SJCRH30 (cell line): ENCODE data around the gene PUS7. TPM values are rescaled to one million over a fixed set of nuclear protein-coding genes. Genes with fewer than 3 reads are reported as not detected.
"Not testable (repeated sequence)": the region's sequence is repeated elsewhere in the genome, so short reads cannot be mapped to it uniquely, and the experiment has no call there.

Source experiments
- DNase-seq, 2 experiments: peaks; one replicate each; pipeline ENCODE4 v3.0.0-alpha.2; 2015 to 2020
- H3K27ac ChIP-seq: fragments of 250-450 bp; sonication (Bioruptor Pico); 2 replicates; pipeline ENCODE4 v1.5.1; 2020; ENCODE audit warnings: mild to moderate bottlenecking, moderate library complexity
- H3K27me3 ChIP-seq: fragments of 250-450 bp; sonication (Bioruptor Pico); 2 replicates; pipeline ENCODE4 v1.5.1; 2020; ENCODE audit warnings: mild to moderate bottlenecking, moderate library complexity
- H3K36me3 ChIP-seq: fragments of 250-450 bp; sonication (Bioruptor Pico); 2 replicates; pipeline ENCODE4 v1.5.1; 2020; ENCODE audit warnings: mild to moderate bottlenecking, moderate library complexity
- H3K4me1 ChIP-seq: fragments of 250-450 bp; sonication (Bioruptor Pico); 2 replicates; pipeline ENCODE4 v1.5.1; 2020; ENCODE audit warnings: mild to moderate bottlenecking, moderate library complexity
- H3K4me3 ChIP-seq: fragments of 250-450 bp; sonication (Bioruptor Pico); 2 replicates; pipeline ENCODE4 v1.5.1; 2020; ENCODE audit warnings: mild to moderate bottlenecking, moderate library complexity
- H3K9me3 ChIP-seq: fragments of 250-450 bp; sonication (Bioruptor Pico); replicated peaks from 2 replicates; pipeline ENCODE4 v1.5.1; 2020; ENCODE audit warnings: mild to moderate bottlenecking, moderate library complexity
- total RNA-seq: library from RNA; depleted of rRNA; stranded (reverse); fragments of >200 nt; shearing (Covaris generic); gene quantifications from 2 replicates; pipeline ENCODE4 v1.2.3, GENCODE V29; 2014

The PUS7 gene
- total RNA-seq, 1 experiment from 2014 or later, result 52.3 TPM

GRCh38 chr7:105521027-105521716 lies 899 bp downstream of the PUS7 start:
- H3K27me3 ChIP-seq, result no peaks in the 10 kb centered on the region
- DNase-seq, result peak; percentile 79 to 82
- no peaks in the 10 kb centered on the region for H3K9me3 ChIP-seq

GRCh38 chr7:105520620-105521019 lies 1.5 kb downstream of the PUS7 start:
- Histone ChIP-seq H3K36me3 (peaks cover 18% of the 10 kb centered on the region), H3K4me3 (peak overlapping the region; percentile 88)
- H3K9me3 ChIP-seq, H3K4me1 ChIP-seq, H3K27ac ChIP-seq, H3K27me3 ChIP-seq: not testable (repeated sequence)
- peak in 1 of 2 experiments; percentile 8 for DNase-seq

More at GRCh38 chr7:105521027-105521716, 899 bp downstream of the PUS7 start:
- no peaks in the 10 kb centered on the region for H3K4me1 ChIP-seq
- peaks cover 18% of the 10 kb centered on the region for H3K36me3 ChIP-seq
- peak overlapping the region; percentile 79 for H3K27ac ChIP-seq
- H3K4me3 ChIP-seq, result peak overlapping the region; percentile 88

GRCh38 chr7:105519353-105519752 lies 2.7 kb downstream of the PUS7 start:
- no peaks in the 10 kb centered on the region for H3K4me1 ChIP-seq
- no peaks in the 10 kb centered on the region for H3K9me3 ChIP-seq
- no peaks in the 10 kb centered on the region for H3K27me3 ChIP-seq
- no peak for DNase-seq
- peaks cover 18% of the 10 kb centered on the region for H3K36me3 ChIP-seq
- no peak overlapping the region for H3K4me3 ChIP-seq
- H3K27ac ChIP-seq, result no peak overlapping the region

DNA sequence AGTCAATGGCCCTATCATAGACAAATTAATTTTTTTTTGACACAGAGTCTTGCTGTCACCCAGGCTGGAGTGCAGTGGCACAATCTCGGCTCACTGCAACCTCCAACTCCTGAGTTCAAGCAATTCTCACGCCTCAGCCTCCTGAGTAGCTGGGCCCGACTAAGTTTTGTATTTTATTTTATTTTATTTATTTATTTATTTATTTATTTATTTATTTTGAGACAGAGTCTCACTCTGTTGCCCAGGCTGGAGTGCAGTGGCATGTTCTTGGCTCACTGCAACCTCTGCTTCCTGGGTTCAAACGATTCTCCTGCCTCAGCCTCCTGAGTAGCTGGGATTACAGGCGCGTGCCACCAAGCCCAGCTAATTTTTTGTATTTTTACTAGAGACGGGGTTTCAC lies 6.5 kb downstream of the PUS7 start:
- H3K4me1 ChIP-seq, H3K27me3 ChIP-seq, H3K27ac ChIP-seq, H3K9me3 ChIP-seq, DNase-seq, H3K4me3 ChIP-seq: not testable (repeated sequence)
- H3K36me3 ChIP-seq, result peaks cover 28% of the 10 kb centered on the region

DNA sequence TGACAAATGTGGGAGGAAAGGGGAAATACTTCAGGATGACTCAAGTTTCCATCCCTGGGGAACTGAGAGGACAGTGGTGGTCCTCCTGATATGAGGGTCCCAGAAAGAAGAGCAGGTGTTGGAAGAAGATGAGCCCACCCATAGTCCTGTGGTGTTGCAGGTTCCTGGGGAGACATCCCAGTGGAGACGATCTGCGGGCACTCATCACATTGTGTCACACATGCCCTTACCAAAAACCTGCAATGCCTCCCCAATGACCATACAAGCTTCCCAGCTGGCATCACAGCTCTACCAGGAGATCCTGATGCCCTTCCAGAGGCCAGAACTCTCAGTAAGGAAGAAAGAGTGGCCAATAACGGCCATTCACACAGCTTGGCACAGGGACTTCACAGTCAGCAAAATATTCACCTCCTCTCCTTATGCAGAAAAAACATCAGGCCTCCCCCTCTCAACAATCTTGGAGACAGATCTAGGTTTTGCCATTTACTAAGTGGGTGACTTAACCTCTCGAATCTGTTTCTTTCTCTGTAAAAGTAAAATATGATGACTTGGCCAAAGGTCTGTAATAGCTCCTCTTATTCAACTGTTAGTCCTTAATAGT lies 9.0 kb downstream of the PUS7 start:
- no peak for DNase-seq
- no peaks in the 10 kb centered on the region for H3K27me3 ChIP-seq
- H3K9me3 ChIP-seq, result no peaks in the 10 kb centered on the region

DNA sequence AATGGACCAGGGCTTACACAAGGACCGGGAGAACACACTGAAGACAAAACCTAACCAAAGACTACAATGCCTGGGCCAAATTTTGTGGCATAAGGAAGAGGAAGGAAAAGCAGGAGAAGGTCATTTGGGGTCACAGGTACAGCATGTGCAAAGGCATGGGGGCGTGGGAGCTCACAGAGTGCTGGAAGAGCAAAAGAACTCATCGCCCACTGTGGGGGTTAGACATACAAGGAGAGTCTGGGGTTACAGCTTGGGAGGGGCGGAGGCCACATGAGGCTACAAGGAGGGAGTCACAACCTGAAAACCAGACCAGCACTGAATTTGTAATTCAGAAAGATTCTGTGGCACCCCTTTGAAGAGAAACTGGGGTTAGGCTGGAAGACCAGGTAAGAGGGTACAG lies 9.7 kb downstream of the PUS7 start:
- DNase-seq, result no peak
- Histone ChIP-seq H3K4me1 (0 out of 2 replicates have a peak, but pooled peaks cover 2% of the 10 kb centered on the region), H3K9me3 (no peaks in the 10 kb centered on the region)

More for the DNA sequence above, 9.0 kb downstream of the PUS7 start:
- Histone ChIP-seq H3K4me1 (0 out of 2 replicates have a peak, but pooled peaks cover 2% of the 10 kb centered on the region), H3K27ac (no peak overlapping the region), H3K36me3 (peaks cover 23% of the 10 kb centered on the region), H3K4me3 (no peak overlapping the region)

GRCh38 chr7:105502173-105502572 lies 19.9 kb downstream of the PUS7 start:
- no peak overlapping the region for H3K27ac ChIP-seq
- no peaks in the 10 kb centered on the region for H3K9me3 ChIP-seq
- peaks cover 70% of the 10 kb centered on the region for H3K36me3 ChIP-seq
- H3K4me1 ChIP-seq, result no peaks in the 10 kb centered on the region
- H3K27me3 ChIP-seq, result no peaks in the 10 kb centered on the region
- H3K4me3 ChIP-seq, result no peak overlapping the region
- DNase-seq, result no peak

More for the DNA sequence above, 9.7 kb downstream of the PUS7 start:
- Histone ChIP-seq H3K27me3 (no peaks in the 10 kb centered on the region), H3K4me3 (no peak overlapping the region), H3K27ac (no peak overlapping the region), H3K36me3 (peaks cover 28% of the 10 kb centered on the region)

DNA sequence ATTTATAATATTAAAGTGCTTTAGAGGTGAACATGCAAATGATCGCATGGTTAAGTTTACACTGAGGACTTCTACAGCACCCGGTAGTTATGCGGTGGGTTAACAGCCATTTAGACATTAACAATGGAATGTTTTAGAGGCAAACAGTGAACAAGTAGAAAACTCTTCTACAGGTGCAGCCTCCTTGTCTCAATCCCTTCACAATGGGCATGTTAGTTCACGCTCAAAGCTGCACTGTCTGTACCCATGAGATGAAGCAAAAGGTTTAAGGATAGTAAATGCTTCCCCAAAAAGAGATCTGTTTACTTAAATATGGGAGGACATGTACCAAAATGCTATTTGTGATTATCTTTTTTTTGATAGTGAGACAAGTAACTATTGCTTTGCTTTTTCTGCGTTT lies 25.1 kb downstream of the PUS7 start:
- Histone ChIP-seq H3K27ac (no peak overlapping the region), H3K9me3 (peaks cover 7% of the 10 kb centered on the region; the same call in 1 of the 2 replicates), H3K27me3 (no peaks in the 10 kb centered on the region), H3K36me3 (peaks cover 37% of the 10 kb centered on the region), H3K4me3 (no peak overlapping the region), H3K4me1 (no peaks in the 10 kb centered on the region)
- no peak for DNase-seq

DNA sequence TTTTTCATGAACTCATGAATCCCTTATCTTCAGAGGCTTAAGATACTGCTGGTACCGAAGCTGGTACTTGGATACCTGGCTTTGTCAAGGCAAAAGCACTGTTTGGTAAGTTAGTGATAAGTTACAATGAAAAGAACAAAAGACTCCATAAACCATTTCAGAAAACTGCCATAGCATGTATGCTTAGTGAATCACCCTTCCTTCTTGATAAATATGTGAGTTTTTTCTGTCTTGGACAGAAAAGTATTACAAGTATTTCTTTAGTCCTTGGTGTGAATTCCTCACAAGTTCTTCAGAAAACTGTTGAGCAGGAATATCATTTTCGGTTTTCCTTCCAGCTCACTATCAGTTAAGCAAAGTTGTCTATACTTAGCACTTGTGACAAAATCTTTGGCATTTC lies 25.6 kb downstream of the PUS7 start:
- Histone ChIP-seq H3K4me3 (no peak overlapping the region), H3K4me1 (no peaks in the 10 kb centered on the region), H3K27ac (no peak overlapping the region), H3K9me3 (peaks cover 7% of the 10 kb centered on the region; the same call in 1 of the 2 replicates), H3K27me3 (no peaks in the 10 kb centered on the region), H3K36me3 (peaks cover 36% of the 10 kb centered on the region)
- no peak for DNase-seq

- Histone ChIP-seq H3K4me1 (no peaks in the 10 kb centered on the region), H3K27me3 (no peaks in the 10 kb centered on the region), H3K27ac (no peak overlapping the region), H3K4me3 (no peak overlapping the region), H3K9me3 (peaks cover 7% of the 10 kb centered on the region; the same call in 1 of the 2 replicates), H3K36me3 (peaks cover 16% of the 10 kb centered on the region)
- DNase-seq, result no peak
Observed at GRCh38 chr7:105493923-105494315, 28.2 kb downstream of the PUS7 start.

DNA sequence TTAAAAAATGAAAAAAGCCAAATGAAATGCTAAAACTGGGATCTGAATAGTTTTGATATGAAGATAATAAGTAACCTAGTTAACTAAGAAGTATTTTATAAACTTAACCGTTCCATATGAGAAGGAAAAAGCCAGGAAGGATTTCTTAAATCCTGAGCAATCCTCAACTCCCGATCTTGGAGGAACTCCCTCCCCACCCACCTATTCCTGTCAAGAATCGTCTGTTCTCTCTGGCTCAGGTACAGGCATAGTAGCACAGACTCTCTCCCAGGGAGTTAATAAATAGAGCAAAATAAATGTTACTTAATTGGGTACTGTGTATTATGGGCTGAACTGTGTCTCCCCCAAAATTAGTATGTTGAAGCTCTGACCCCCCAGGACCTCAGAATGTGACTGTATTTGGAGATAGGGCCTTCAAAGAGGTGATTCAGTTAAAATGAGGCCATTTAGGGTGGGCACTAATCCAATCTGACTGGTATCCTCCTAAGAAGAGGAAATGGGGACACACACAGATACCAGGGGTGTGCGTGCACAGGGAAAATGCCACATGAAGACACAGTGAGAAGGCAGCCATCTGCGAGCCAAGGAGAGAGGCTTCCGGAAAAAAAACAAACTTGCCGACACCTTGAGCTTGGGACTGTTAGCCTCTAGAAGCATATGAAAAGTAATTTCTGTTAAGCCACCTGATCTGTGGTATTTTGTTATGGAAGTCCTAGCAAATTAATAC lies 28.7 kb downstream of the PUS7 start:
- peaks cover 7% of the 10 kb centered on the region; the same call in 1 of the 2 replicates for H3K9me3 ChIP-seq
- no peak overlapping the region for H3K4me3 ChIP-seq
- peaks cover 1% of the 10 kb centered on the region; the same call in 1 of the 2 replicates for H3K4me1 ChIP-seq
- DNase-seq, result no peak
- H3K27ac ChIP-seq, result no peak overlapping the region
- peaks cover 15% of the 10 kb centered on the region for H3K36me3 ChIP-seq
- no peaks in the 10 kb centered on the region for H3K27me3 ChIP-seq

- Histone ChIP-seq H3K4me1 (peaks cover 4% of the 10 kb centered on the region), H3K4me3 (no peak overlapping the region), H3K27me3 (no peaks in the 10 kb centered on the region), H3K9me3 (peaks cover 11% of the 10 kb centered on the region; the same call in 1 of the 2 replicates), H3K36me3 (peaks cover 30% of the 10 kb centered on the region), H3K27ac (no peak overlapping the region)
- DNase-seq, result no peak
Observed at GRCh38 chr7:105489409-105489808, 32.7 kb downstream of the PUS7 start.

GRCh38 chr7:105487579-105488571 lies 34.2 kb downstream of the PUS7 start:
- no peak overlapping the region for H3K27ac ChIP-seq
- DNase-seq, result peak; percentile 4 to 50
- no peak overlapping the region for H3K4me3 ChIP-seq
- peaks cover 4% of the 10 kb centered on the region; the same call in 1 of the 2 replicates for H3K9me3 ChIP-seq
- peaks cover 33% of the 10 kb centered on the region for H3K36me3 ChIP-seq
- H3K4me1 ChIP-seq, result peaks cover 4% of the 10 kb centered on the region
- no peaks in the 10 kb centered on the region for H3K27me3 ChIP-seq

GRCh38 chr7:105480931-105481330 lies 41.1 kb downstream of the PUS7 start:
- Histone ChIP-seq H3K4me3 (no peak overlapping the region), H3K27ac (no peak overlapping the region), H3K4me1 (peaks cover 5% of the 10 kb centered on the region; the same call in 1 of the 2 replicates), H3K9me3 (no peaks in the 10 kb centered on the region), H3K27me3 (no peaks in the 10 kb centered on the region), H3K36me3 (peaks cover 50% of the 10 kb centered on the region)
- DNase-seq, result peak in 1 of 2 experiments; percentile 15
